ENCODE measurements around the gene CCDC159. TPM values are rescaled to one million over a fixed set of nuclear protein-coding genes. Genes with fewer than 3 reads are reported as not detected.
A peak's percentile ranks its signal among the peaks of the same experiment; 100 is the strongest.

The CCDC159 gene
- 10 to 100 TPM; 59.7 to 81.8 (median 69.6) TPM for total RNA-seq
- total RNA-seq (2013) = 28.8 TPM
- 5.5 to 34.9 (median 15.6) reads per million in 29 experiments for total RNA-seq

GRCh38 chr19:11346104-11346940 is at the start of gene CCDC159, which contains the start of gene TMEM205:
TSS of gene CCDC159 (plus strand) at chr19:11346519. CDS start at chr19:11346607, 88 bp downstream.
TSS of gene TMEM205 (minus strand) at chr19:11346268. CDS start at chr19:11345619, 649 bp downstream.
- Histone ChIP-seq H3K27ac (ENCODE audit: low read length) (peak within 1 kb of the TSS; percentile 82), H3K9me3 (no peaks in the 10 kb centered on the region), H3K4me3 (ENCODE audit: control insufficient read depth in 1 of 2, extremely low read depth in 1 of 2, low read length in 1 of 2) (peak within 1 kb of the TSS; percentile 84 to 91), H3K36me3 (ENCODE audit: control insufficient read depth in 2 of 2, extremely low read depth in 1 of 2, insufficient read depth in 1 of 2, low read length in 1 of 2) (peaks cover 0 to 4% of the 10 kb centered on the region in 2 donors), H3K4me1 (ENCODE audit: control insufficient read depth in 1 of 2, extremely low read depth in 1 of 2, insufficient read depth in 2 of 2, low read length in 2 of 2) (peaks cover 4 to 27% of the 10 kb centered on the region in 2 experiments), H3K27me3 (replicated peaks in 1 of 2; ENCODE audit: control insufficient read depth in 2 of 2, extremely low read depth in 1 of 2, insufficient read depth in 2 of 2, low read length in 1 of 2) (peaks cover 0 to 3% of the 10 kb centered on the region in 2 experiments)
- Mint-ChIP-seq H3K4me3 (peak within 1 kb of the TSS; percentile 93 to 97 (median 97)), H3K4me1 (peaks cover 27 to 33% (median 28%) of the 10 kb centered on the region in 3 donors), H3K9me3 (peaks cover 3 to 5% (median 3%) of the 10 kb centered on the region in 3 donors), H3K27ac (peak within 1 kb of the TSS; percentile 89 to 95), H3K36me3 (peaks cover 12% of the 10 kb centered on the region), H3K27me3 (no peaks in the 10 kb centered on the region)
- ChIA-PET CTCF (interaction anchor here (0.5 to 2.0 kb wide), 5 partner anchors 29 to 1127 kb away, joined by 3 to 18 read pairs (median 4); partner anchors contain the start of gene SWSAP1 (in 1 of the 2)), POLR2A (interaction anchor here (0.6 to 1.6 kb wide), 7 partner anchors 24 to 1805 kb away, joined by 3 to 5 read pairs (median 3); partner anchors contain the start of gene SWSAP1 (in 2 of the 2))
- ATAC-seq (replicated peaks in 1 of 4) (peak; percentile 95 to 100 (median 99)), DNase-seq (peak; percentile 89 to 100 (median 99))
- WGBS (ENCODE audit: insufficient coverage) = 0% methylated on average over 34 of the region's 50 CpGs

GRCh38 chr19:11299946-11300810 is 46.1 kb upstream of the CCDC159 start:
- Mint-ChIP-seq H3K27me3 (peaks cover 0 to 12% of the 10 kb centered on the region in 2 donors), H3K4me1 (no peaks in the 10 kb centered on the region), H3K27ac (no peak overlapping the region), H3K4me3 (no peak overlapping the region), H3K36me3 (no peaks in the 10 kb centered on the region), H3K9me3 (no peaks in the 10 kb centered on the region)
- Histone ChIP-seq H3K4me3 (ENCODE audit: control insufficient read depth in 1 of 2, extremely low read depth in 1 of 2, low read length in 1 of 2) (no peak overlapping the region), H3K27ac (ENCODE audit: low read length) (no peak overlapping the region), H3K4me1 (ENCODE audit: control insufficient read depth in 1 of 2, extremely low read depth in 1 of 2, insufficient read depth in 2 of 2, low read length in 2 of 2) (no peaks in the 10 kb centered on the region), H3K27me3 (replicated peaks in 1 of 2; ENCODE audit: control insufficient read depth in 2 of 2, extremely low read depth in 1 of 2, insufficient read depth in 2 of 2, low read length in 1 of 2) (peaks cover 0 to 16% of the 10 kb centered on the region in 2 experiments), H3K36me3 (ENCODE audit: control insufficient read depth in 2 of 2, extremely low read depth in 1 of 2, insufficient read depth in 1 of 2, low read length in 1 of 2) (no peaks in the 10 kb centered on the region), H3K9me3 (no peaks in the 10 kb centered on the region)
- ChIA-PET POLR2A (interaction anchor here in 1 of 2 donors (0.6 kb wide), 1 partner anchor 137 kb away, joined by 5 read pairs; no protein-coding TSS in a partner anchor), CTCF (interaction anchor here in 1 of 2 donors (0.6 kb wide), 1 partner anchor 10 kb away, joined by 4 read pairs; no protein-coding TSS in a partner anchor)
- DNase-seq (no peak), ATAC-seq (replicated peaks in 1 of 4) (no peak)
- 93% methylated on average over 2 of the region's 8 CpGs for WGBS (ENCODE audit: insufficient coverage)

GRCh38 chr19:11300811-11301120 is 45.6 kb upstream of the CCDC159 start:
- no peak overlapping the region for H3K4me3 Mint-ChIP-seq
- H3K4me1 Mint-ChIP-seq = no peaks in the 10 kb centered on the region
- ChIA-PET CTCF (no interaction called here), POLR2A (no interaction called here)
- WGBS (ENCODE audit: insufficient coverage) = 69% methylated on average over 4 of the region's 11 CpGs
- Histone ChIP-seq H3K27me3 (replicated peaks in 1 of 2; ENCODE audit: control insufficient read depth in 2 of 2, extremely low read depth in 1 of 2, insufficient read depth in 2 of 2, low read length in 1 of 2) (peaks cover 0 to 10% of the 10 kb centered on the region in 2 experiments), H3K4me1 (ENCODE audit: control insufficient read depth in 1 of 2, extremely low read depth in 1 of 2, insufficient read depth in 2 of 2, low read length in 2 of 2) (no peaks in the 10 kb centered on the region), H3K36me3 (ENCODE audit: control insufficient read depth in 2 of 2, extremely low read depth in 1 of 2, insufficient read depth in 1 of 2, low read length in 1 of 2) (no peaks in the 10 kb centered on the region), H3K4me3 (ENCODE audit: control insufficient read depth in 1 of 2, extremely low read depth in 1 of 2, low read length in 1 of 2) (no peak overlapping the region), H3K27ac (ENCODE audit: low read length) (no peak overlapping the region), H3K9me3 (no peaks in the 10 kb centered on the region)
- no peak for ATAC-seq (replicated peaks in 1 of 4)
- H3K36me3 Mint-ChIP-seq = no peaks in the 10 kb centered on the region
- H3K9me3 Mint-ChIP-seq = no peaks in the 10 kb centered on the region
- no peak overlapping the region for H3K27ac Mint-ChIP-seq
- no peak for DNase-seq
- peaks cover 0 to 12% of the 10 kb centered on the region in 2 donors for H3K27me3 Mint-ChIP-seq

GRCh38 chr19:11304936-11305335 is 41.4 kb upstream of the CCDC159 start:
- ATAC-seq (replicated peaks in 1 of 4) = no peak
- ChIA-PET CTCF (interaction anchor here in 1 of 2 donors (0.6 to 0.7 kb wide), 2 partner anchors 19 to 346 kb away, joined by 3 to 4 read pairs; no protein-coding TSS in a partner anchor), POLR2A (no interaction called here)
- no CpG with 5 or more reads among the region's 5 CpGs for WGBS (ENCODE audit: insufficient coverage)
- Mint-ChIP-seq H3K9me3 (no peaks in the 10 kb centered on the region), H3K4me1 (no peaks in the 10 kb centered on the region), H3K27ac (no peak overlapping the region), H3K4me3 (no peak overlapping the region), H3K36me3 (no peaks in the 10 kb centered on the region), H3K27me3 (peaks cover 7 to 9% of the 10 kb centered on the region in 2 donors)
- H3K9me3 ChIP-seq = no peaks in the 10 kb centered on the region
- no peak for DNase-seq
- no peak overlapping the region for H3K4me3 ChIP-seq (ENCODE audit: control insufficient read depth in 1 of 2, extremely low read depth in 1 of 2, low read length in 1 of 2)
- H3K27ac ChIP-seq (ENCODE audit: low read length) = no peak overlapping the region
- peaks cover 0 to 13% of the 10 kb centered on the region in 2 experiments for H3K27me3 ChIP-seq (replicated peaks in 1 of 2; ENCODE audit: control insufficient read depth in 2 of 2, extremely low read depth in 1 of 2, insufficient read depth in 2 of 2, low read length in 1 of 2)
- H3K36me3 ChIP-seq (ENCODE audit: control insufficient read depth in 2 of 2, extremely low read depth in 1 of 2, insufficient read depth in 1 of 2, low read length in 1 of 2) = no peaks in the 10 kb centered on the region
- no peaks in the 10 kb centered on the region for H3K4me1 ChIP-seq (ENCODE audit: control insufficient read depth in 1 of 2, extremely low read depth in 1 of 2, insufficient read depth in 2 of 2, low read length in 2 of 2)

GRCh38 chr19:11306337-11306736 is 40.0 kb upstream of the CCDC159 start:
- no peak overlapping the region for H3K4me3 Mint-ChIP-seq
- H3K27ac Mint-ChIP-seq = no peak overlapping the region
- no peak for DNase-seq
- H3K4me1 Mint-ChIP-seq = no peaks in the 10 kb centered on the region
- no peak for ATAC-seq (replicated peaks in 1 of 4)
- ChIA-PET POLR2A (no interaction called here), CTCF (no interaction called here)
- H3K36me3 Mint-ChIP-seq = no peaks in the 10 kb centered on the region
- 90% methylated on average over 1 of the region's 9 CpGs for WGBS (ENCODE audit: insufficient coverage)
- Histone ChIP-seq H3K4me3 (ENCODE audit: control insufficient read depth in 1 of 2, extremely low read depth in 1 of 2, low read length in 1 of 2) (no peak overlapping the region), H3K27me3 (replicated peaks in 1 of 2; ENCODE audit: control insufficient read depth in 2 of 2, extremely low read depth in 1 of 2, insufficient read depth in 2 of 2, low read length in 1 of 2) (peaks cover 0 to 15% of the 10 kb centered on the region in 2 experiments), H3K4me1 (ENCODE audit: control insufficient read depth in 1 of 2, extremely low read depth in 1 of 2, insufficient read depth in 2 of 2, low read length in 2 of 2) (no peaks in the 10 kb centered on the region), H3K9me3 (no peaks in the 10 kb centered on the region), H3K36me3 (ENCODE audit: control insufficient read depth in 2 of 2, extremely low read depth in 1 of 2, insufficient read depth in 1 of 2, low read length in 1 of 2) (no peaks in the 10 kb centered on the region), H3K27ac (ENCODE audit: low read length) (no peak overlapping the region)
- no peaks in the 10 kb centered on the region for H3K9me3 Mint-ChIP-seq
- H3K27me3 Mint-ChIP-seq = peaks cover 6 to 9% of the 10 kb centered on the region in 2 donors

All from T-cell (primary cell).